GM21529 (cell line): Measurements from ENCODE around the gene LRRC1.
A peak's percentile ranks its signal among the peaks of the same experiment; 100 is the strongest.
"Not testable (repeated sequence)": the region's sequence is repeated elsewhere in the genome, so short reads cannot be mapped to it uniquely, and the experiment has no call there.

Source experiments
- ATAC-seq: cut with Tn5 transposase; IDR thresholded peaks from one replicate; pipeline ENCODE4 v1.9.1; 2021; ENCODE audit not compliant: unreplicated experiment

Gene LRRC1

GRCh38 chr6:53792016-53792415, 2.8 kb upstream of the LRRC1 start:
- no peak for ATAC-seq

- ATAC-seq, result no peak
Observed at GRCh38 chr6:53792973-53793317, 1.9 kb upstream of the LRRC1 start.

DNA sequence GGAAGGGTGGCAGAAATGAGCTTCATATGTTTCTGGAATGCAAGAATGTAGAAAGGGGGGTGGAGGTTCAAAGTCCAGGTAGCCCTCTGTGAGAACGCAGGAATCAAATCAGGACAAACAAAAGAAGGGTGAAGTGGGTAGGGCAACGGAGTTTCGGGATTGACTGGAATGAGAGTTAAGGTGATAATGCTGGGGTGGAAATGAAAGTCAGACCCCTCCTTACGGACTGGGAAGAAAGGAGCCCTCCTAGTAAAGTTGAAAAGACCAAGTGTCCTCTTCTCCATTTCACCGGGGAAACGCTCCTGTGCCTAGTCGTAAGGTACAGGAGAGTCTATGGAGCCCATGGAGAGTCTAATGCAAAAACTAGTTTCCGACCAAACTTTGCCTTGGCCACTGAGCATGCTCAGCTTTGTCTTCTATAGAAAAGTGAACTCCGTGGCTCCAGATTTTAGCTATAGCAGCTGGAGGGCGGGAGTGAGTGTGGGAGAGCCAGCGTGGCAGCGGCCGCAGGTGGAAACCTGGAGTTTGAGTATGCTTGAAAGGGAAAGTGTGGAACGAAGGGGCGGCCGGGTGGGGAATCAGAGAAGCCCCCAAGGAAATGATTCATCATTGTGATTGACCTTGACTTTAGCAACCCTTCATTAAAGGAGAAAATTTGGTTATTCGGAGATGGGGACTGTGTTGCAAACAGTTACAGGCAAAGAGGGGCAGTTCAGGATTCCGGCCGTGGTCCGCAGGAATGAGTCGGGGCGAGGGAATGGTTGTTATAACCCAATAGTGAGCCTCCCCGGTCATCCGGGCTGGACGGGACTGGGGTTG, 1.3 kb upstream of the LRRC1 start:
- peak; percentile 28 for ATAC-seq

GRCh38 chr6:53794137-53794719, 577 bp upstream of the LRRC1 start:
- ATAC-seq, result peak; percentile 47

DNA sequence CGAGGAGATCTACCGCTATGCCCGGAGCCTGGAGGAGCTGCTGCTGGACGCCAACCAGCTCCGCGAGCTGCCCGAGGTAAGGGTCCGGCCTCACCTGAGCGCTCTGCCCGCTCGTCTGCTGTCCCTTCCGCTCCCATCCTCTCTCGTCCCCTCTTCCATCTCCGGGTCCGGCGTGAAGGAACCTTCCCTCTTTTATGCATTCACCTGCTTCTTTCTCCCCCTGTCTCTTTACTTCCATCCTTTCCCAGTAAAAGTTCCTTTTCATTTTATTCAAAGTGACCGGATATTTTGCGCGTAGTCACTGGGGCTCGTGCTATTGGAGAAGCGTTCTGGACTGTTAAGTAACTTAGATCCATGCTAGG, 516 bp downstream of the LRRC1 start:
- peak; percentile 24 for ATAC-seq

GRCh38 chr6:53795702-53796450, 1.1 kb downstream of the LRRC1 start:
- ATAC-seq, result no peak

GRCh38 chr6:53796451-53796780, 1.6 kb downstream of the LRRC1 start:
- no peak for ATAC-seq

DNA sequence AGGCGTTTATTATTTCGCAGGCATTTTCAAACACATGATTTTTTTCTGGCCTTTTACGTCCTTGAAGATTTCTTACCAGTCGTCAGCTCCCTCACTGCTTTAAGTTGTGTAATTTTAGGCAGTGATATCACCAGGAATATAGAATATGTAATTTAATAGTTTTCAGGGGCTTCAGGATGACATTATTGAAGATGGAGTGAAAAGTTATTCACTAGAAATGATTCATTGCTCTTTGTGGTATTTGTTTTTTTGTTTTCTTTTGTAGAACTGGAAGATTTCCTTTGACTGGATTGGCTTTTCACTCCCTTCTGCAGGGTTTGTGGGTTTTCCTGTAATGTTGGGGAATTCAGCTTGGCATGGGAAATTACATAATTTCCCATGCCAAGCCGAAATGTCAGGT, 2.0 kb downstream of the LRRC1 start:
- no peak for ATAC-seq

DNA sequence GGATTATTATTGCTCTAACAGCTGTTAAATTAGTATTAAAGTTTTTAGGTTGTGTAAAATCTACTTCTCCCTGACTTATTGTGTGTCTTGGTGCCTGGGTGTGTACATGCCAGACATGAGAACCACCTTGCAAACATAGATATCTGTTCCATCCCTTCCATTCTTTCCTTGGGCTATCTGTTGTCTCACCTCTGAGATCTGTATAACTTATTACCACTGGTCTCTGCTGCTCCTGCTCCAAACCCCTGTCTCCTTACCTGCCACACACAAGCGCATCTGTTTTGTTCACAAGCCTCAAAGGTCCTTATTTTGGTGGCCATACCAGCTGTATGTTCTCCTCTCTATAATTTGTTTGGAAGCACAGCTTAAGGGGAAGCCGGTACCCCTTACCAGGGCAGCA, 2.5 kb downstream of the LRRC1 start:
- ATAC-seq, result no peak

GRCh38 chr6:53799340-53799739, 4.5 kb downstream of the LRRC1 start:
- ATAC-seq, result no peak

DNA sequence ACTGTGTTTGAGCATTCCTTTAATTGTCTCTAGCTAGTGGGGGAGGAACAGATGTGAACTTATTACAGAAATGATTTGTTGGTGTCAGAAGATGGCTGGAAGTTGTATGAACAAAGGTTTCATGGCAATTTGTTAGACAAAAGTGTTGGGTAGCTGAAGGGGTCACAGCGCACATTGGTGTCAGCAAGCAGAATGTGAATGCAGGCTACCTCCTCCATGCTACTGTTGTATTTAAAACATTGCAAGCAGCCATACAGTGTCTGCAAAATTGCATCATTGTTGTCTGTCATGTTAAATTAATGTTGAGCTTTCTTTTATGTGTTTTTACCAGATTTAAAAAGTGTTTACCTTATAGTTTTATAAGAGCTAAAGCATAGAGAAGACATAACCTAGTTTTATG, 6.2 kb downstream of the LRRC1 start:
- no peak for ATAC-seq

- ATAC-seq, result no peak
Observed at GRCh38 chr6:53802582-53802981, 7.8 kb downstream of the LRRC1 start.

DNA sequence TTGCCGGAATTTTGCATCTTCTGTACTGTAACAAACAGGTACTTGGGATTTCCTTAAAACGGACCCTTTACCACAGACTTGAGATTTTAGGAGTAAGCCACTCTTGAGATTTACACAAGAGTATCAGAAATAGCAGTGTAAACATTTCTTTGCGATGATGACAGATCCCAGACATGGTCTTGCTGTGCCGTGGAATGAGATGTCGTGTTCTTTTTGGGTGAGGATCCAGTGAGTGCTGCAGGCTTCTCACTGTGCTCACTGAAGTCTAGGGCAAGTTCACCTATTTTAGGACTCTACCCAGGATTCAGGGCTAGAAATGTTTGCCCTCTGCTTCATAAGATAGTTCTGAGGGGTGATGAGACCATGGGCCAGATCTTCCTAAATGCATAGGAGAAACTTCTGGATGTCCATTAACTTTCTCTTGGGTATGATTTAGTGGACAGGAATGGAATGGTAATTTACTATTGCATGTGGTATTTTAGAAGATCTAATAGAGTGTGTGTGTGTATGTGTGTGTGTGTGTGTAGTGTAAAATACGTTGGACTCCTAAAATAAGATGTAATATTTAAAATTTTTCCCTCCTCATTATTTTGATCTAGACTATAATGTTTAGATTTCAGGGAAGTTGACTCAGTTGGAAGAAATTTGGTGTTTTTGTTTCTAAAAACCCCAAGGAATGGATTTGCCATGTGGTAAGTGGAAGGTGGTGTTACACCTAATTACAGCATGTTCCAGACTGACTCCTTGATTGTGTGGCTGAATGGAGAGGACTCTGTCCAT, 8.5 kb downstream of the LRRC1 start:
- no peak for ATAC-seq

DNA sequence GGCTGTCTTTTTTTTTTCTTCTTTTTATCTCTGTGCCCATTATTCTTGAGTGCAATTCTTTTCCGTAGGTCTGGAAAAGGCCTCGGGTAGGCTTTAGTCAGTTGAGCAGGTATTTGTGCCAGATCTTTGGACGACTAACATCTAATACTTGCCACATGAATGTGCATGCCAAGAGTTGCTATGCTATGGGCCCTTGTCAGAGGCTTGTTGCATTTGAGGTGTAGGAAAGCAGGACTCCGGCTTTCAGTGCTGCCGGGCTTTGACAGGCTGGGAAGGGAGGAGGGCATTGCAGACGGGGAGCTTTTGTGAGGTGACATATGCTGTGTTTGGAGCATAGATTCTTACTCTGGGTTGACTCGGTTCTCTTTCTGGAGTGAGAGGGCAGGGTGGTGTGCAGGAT, 10.2 kb downstream of the LRRC1 start:
- ATAC-seq, result no peak

GRCh38 chr6:53805725-53806124, 10.9 kb downstream of the LRRC1 start:
- ATAC-seq, result no peak

- ATAC-seq, result not testable (repeated sequence)
Observed at GRCh38 chr6:53807606-53808005, 12.8 kb downstream of the LRRC1 start.

- ATAC-seq, result no peak
Observed at GRCh38 chr6:53808302-53808881, 13.6 kb downstream of the LRRC1 start.

DNA sequence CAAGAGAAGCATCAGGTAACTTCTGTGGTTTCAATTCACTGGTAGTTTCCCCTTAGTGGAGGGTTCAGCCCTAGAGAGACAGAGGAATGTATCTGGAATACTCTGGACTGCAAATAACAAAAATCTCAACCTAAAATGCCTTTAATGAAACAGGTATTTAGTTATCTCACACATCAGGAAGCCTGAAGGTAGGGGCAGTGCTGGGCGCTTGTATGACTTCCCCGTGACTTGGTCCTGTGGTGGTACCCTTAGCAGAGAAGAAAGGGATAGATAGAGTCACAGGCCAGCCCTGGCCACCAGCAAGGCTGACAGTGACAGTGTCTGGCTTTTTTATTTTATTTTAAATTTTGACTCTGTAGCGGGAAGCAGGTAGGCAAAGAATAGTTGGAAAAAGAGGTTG, 14.9 kb downstream of the LRRC1 start:
- ATAC-seq, result no peak

DNA sequence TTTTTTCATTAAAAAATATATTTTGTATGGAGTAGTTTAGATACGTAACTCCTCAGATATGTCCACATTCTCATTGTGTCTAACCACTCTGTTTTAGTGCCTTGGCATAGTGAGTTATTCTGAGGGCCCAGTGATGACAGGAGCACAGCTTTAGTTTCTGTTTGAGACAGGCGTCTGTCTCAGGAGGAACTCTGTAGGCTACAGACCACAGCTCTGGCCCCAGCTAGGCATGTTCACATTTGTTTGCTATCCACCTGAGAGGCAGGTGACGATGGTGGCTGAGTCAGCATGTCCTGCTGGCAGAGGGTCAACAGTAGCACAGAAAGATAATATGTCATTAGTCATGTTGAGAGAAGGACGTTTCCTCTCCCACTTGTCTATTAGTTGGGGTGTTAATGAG, 16.3 kb downstream of the LRRC1 start:
- ATAC-seq, result peak; percentile 91

DNA sequence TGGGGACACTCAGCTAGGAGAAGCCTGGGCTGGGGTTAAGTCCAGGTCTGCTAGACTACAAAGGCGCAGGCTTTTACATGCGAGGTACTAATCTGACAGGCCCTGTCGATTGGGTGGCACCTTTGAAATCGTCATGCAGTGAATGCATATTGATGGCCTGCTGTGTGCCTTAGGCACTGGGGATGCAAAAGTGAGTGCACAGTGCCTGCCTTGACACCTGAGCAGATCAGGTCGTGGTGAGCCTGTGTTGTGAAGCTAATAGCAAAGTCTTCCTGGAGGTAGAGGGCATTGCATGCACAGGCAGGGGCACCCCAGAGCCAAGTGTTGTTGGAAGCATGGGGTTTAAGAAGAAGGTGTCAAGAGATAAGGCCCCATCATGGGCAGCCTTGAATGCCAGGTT, 16.9 kb downstream of the LRRC1 start:
- no peak for ATAC-seq

DNA sequence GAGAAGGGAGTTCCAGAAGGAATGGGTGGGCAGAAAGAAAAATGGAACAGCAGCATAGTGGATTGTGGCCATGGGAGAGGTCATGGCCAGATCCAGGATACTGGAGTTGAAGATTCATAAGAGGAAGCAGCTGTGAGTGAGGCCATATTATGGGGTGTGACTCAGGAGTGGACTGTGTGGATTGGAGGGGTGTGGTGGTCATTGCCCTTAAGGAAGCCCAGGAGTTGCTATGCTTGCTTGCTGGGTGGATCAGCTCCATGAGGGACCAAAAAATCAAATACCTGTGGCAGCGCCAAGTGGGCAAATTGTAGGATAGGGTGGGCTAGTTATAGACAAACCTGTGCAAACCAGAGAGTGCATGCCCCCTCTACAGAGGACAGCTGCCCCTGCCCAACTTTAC, 18.3 kb downstream of the LRRC1 start:
- no peak for ATAC-seq
